ENCODE measurements around the gene OPN5.
"Not testable (repeated sequence)": the region's sequence is repeated elsewhere in the genome, so short reads cannot be mapped to it uniquely, and the experiment has no call there.

Gene OPN5

GRCh38 chr6:47781732-47782131 is at the start of gene OPN5:
Gene OPN5, plus strand, starts transcription at chr6:47782032. Its CDS starts 35 bp downstream, at chr6:47782067.
- DNase-seq, result no peak

GRCh38 chr6:47733879-47734558 is 47.8 kb upstream of the OPN5 start:
- peak; percentile 22 for DNase-seq

GRCh38 chr6:47734831-47735481 is 46.9 kb upstream of the OPN5 start:
- DNase-seq, result no peak

GRCh38 chr6:47736083-47736700 is 45.6 kb upstream of the OPN5 start:
- DNase-seq, result no peak

- no peak for DNase-seq
These were observed 44.4 kb upstream of the OPN5 start for GRCh38 chr6:47737406-47737805.

- DNase-seq, result no peak
These were observed 41.1 kb upstream of the OPN5 start for GRCh38 chr6:47740714-47741113.

GRCh38 chr6:47741807-47742206 is 40.0 kb upstream of the OPN5 start:
- DNase-seq, result no peak

- DNase-seq, result no peak
These were observed 38.1 kb upstream of the OPN5 start for GRCh38 chr6:47743744-47744143.

- DNase-seq, result not testable (repeated sequence)
These were observed 36.6 kb upstream of the OPN5 start for GRCh38 chr6:47745269-47745668.

GRCh38 chr6:47749757-47750156 is 32.1 kb upstream of the OPN5 start:
- no peak for DNase-seq

- no peak for DNase-seq
These were observed 29.0 kb upstream of the OPN5 start for GRCh38 chr6:47752801-47753200.

- no peak for DNase-seq
These were observed 22.5 kb upstream of the OPN5 start for GRCh38 chr6:47759364-47759763.

GRCh38 chr6:47762502-47762901 is 19.3 kb upstream of the OPN5 start:
- no peak for DNase-seq

- DNase-seq, result no peak
These were observed 15.4 kb upstream of the OPN5 start for GRCh38 chr6:47766445-47766844.

GRCh38 chr6:47767102-47767501 is 14.7 kb upstream of the OPN5 start:
- no peak for DNase-seq

GRCh38 chr6:47769982-47770381 is 11.8 kb upstream of the OPN5 start:
- DNase-seq, result no peak

- no peak for DNase-seq
These were observed 9.5 kb upstream of the OPN5 start for GRCh38 chr6:47772359-47772758.

GRCh38 chr6:47773005-47773404 is 8.8 kb upstream of the OPN5 start:
- DNase-seq, result no peak

- peak; percentile 65 for DNase-seq
These were observed 1.1 kb upstream of the OPN5 start for GRCh38 chr6:47780510-47781356.

GRCh38 chr6:47785182-47785581 is 3.4 kb downstream of the OPN5 start:
- no peak for DNase-seq

- peak; percentile 90 for DNase-seq
These were observed 6.0 kb downstream of the OPN5 start for GRCh38 chr6:47787620-47788497.

GRCh38 chr6:47788498-47788884 is 6.7 kb downstream of the OPN5 start:
- no peak for DNase-seq
